HG03108 (cell line): ENCODE measurements around the gene CD58.
A peak's percentile ranks its signal among the peaks of the same experiment; 100 is the strongest.
"Not testable (repeated sequence)": the region's sequence is repeated elsewhere in the genome, so short reads cannot be mapped to it uniquely, and the experiment has no call there.

ENCODE experiments used
- ATAC-seq: cut with Tn5 transposase; IDR thresholded peaks from one replicate; pipeline ENCODE4 v1.9.1; 2021; ENCODE audit warnings: moderate library complexity; ENCODE audit not compliant: unreplicated experiment

CD58 gene, protein sequence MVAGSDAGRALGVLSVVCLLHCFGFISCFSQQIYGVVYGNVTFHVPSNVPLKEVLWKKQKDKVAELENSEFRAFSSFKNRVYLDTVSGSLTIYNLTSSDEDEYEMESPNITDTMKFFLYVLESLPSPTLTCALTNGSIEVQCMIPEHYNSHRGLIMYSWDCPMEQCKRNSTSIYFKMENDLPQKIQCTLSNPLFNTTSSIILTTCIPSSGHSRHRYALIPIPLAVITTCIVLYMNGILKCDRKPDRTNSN

DNA sequence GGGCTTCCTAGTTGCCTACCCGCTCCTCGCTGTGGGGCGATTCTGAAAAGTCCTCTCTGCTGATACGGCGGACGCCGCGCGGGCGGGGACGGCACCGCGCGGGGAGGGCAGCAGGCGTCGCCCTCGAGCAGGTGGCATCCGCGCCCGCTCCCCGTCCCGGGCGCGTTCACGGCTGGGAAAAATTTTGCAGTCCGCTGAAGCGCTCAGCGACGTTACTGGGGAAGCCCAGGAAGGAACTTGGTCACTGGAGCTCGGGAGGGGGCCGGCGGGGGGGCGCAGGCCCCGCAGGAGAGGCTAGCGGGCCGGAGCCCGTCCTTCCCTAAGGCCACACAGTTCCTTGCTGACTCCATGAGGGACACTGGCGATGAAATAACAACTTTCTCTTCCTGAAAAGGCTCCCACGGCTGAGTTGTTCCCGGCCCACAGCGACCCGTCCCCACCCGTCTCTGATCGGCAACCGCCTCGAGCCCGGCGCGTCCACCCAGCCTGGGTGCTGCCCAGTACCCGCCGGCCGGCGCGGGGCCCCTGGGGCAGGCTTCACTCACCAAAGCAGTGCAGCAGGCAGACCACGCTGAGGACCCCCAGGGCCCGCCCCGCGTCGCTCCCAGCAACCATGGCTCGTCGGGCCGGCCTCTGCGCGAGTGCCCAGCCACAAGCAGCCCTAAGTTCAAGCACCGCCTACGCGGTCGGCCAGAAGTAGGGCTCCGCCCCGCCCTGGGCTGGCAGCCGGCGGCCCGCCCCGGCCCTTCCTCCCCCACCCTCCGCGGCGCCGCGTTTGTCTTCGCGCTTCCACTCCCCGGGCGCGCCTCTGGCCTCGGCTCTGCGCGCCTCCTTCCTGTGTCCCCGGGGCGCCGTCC, at the start of gene CD58:
Gene CD58, minus strand, starts transcription at position 669 of the 857 bp plus-strand sequence. Its CDS starts 54 bp downstream, at position 615.
- peak; percentile 50 for ATAC-seq

DNA sequence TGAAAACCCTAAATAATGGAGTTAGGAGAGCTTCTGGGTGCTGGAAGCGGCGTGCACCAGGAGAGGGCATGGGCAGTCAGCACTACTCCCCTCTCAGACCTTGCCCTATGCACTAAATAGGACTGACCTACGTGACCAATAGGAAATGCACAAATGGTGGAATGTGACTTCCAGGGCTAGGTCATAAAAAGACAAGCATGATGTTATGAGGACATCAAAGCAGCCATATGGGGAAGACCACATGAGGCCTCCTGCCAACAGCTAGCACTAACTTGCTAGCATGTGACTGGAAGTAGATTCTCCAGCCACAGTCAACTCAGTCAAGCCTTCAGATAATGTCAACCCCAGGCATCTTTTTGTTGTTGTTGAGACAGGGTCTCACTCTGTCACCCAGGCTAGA, 49.6 kb upstream of the CD58 start:
- not testable (repeated sequence) for ATAC-seq

DNA sequence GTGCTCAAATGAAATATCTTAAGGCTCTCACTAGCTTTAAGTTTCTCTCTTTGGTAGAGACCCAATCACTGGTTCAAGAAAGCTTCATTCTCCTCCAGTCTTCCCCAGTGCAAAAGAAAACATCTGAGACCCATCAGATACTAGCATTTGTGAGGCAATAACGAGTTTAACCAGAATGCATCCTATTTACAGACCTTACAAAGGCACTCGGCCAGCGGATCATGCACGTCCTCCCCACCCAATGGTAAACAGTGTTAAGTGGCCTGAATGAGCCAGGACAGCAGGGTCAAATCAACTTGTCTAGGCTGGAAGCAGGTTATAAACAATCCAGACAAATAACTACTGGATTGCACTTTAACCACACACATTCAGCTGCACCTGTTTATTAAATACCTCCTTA, 48.3 kb upstream of the CD58 start:
- ATAC-seq = not testable (repeated sequence)

- ATAC-seq = not testable (repeated sequence)
These were observed 47.0 kb upstream of the CD58 start for GRCh38 chr1:116617808-116618207.

- not testable (repeated sequence) for ATAC-seq
These were observed 43.0 kb upstream of the CD58 start for GRCh38 chr1:116613825-116614224.

- not testable (repeated sequence) for ATAC-seq
These were observed 39.1 kb upstream of the CD58 start for GRCh38 chr1:116609801-116610371.

DNA sequence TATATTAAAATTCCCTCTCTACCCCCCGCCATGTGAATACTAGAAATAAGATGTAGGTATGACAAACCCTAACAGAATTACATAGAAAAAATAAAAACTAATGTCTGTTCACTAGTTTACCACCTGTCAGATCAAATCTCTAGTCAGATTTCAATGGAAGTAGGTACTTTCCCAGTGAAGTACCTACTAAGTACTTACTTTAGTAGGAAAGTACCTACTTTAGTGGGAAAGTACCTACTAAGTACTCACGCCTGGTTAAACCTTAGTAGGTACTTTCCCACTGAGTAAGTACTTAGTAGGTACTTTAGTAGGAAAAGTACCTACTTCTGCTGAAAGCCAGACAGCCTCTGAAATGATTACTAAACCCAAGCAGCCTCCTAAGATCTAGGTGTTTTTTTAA, 38.0 kb upstream of the CD58 start:
- ATAC-seq = not testable (repeated sequence)

- ATAC-seq = not testable (repeated sequence)
These were observed 37.3 kb upstream of the CD58 start for GRCh38 chr1:116608151-116608550.

GRCh38 chr1:116607463-116607862, 36.6 kb upstream of the CD58 start:
- ATAC-seq = not testable (repeated sequence)

DNA sequence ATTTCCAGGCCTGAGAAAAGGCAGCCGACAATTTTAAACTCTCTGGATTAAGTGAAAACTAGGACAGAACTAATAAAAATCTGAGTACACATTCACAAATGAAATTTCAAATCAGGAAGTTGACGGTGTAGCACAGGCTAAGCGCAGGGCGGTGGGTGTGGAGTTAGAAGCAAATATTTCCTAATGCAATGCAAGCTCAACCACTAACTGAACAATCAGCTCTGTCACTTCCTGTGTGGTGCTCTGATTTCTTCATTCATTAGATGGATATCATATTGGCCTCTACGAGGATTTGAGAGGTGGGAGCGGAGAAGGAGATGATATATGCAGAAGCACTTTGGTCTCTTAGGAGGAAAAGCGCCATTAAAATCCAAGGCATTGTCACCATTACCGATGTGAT, 35.2 kb upstream of the CD58 start:
- not testable (repeated sequence) for ATAC-seq

DNA sequence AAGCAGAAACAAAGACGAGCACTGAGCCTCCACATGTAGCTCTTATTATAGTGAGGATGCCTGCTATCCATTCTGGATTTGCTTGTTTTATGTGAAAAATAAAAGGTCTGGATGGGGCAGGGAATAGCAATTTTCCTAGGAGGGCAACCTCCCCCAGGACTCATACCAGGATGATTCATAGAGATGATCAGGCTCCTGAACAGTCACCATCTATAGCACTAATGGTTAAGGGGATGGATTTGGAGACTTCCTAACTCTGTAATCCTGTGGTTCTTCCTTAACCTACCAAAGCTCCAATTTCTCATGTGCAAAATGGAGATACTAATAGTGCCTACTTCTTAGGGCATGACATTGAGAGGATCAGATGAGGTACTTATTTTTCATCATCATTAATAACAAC, 34.5 kb upstream of the CD58 start:
- no peak for ATAC-seq

DNA sequence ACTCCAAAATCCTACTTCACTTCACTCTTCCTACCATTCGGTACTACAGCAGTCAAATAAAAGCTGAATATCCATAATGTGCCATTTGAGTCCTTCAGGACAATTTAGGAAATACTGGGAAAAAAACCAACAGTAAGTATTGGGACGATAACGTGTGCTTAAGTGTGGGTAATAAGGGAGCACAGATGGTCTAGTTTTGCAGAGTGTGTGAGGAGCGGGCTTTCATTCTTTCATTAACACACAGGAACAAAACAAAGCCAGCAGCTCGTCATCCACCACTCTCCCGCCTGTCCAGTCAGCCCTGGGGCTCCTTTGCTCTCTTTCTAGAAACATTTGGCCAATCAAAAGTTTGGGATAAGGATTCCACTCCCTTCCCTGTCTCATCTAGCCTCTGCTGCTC, 33.6 kb upstream of the CD58 start:
- not testable (repeated sequence) for ATAC-seq

DNA sequence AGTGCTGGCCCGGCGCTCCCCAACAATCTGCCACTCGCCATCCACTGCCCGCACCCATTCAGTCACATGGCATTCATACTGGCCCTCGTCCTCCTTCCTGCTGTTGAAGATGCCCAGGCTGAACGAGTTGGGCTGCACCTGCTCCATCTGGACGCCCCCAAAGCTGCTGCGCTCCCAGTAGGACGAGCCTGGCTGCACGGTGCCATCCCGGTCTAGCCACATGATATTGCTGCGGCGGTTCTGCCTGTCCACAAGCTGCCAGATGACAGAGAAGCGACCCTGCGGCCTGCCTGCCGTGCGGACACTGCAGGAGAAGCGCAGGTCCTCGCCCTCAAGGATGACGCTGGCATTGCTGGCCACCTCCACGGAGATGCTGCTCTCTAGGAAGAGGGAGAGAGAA, 32.8 kb upstream of the CD58 start:
- ATAC-seq = not testable (repeated sequence)

- not testable (repeated sequence) for ATAC-seq
These were observed 28.5 kb upstream of the CD58 start for GRCh38 chr1:116599369-116599768.

GRCh38 chr1:116598420-116599036, 27.7 kb upstream of the CD58 start:
- not testable (repeated sequence) for ATAC-seq

DNA sequence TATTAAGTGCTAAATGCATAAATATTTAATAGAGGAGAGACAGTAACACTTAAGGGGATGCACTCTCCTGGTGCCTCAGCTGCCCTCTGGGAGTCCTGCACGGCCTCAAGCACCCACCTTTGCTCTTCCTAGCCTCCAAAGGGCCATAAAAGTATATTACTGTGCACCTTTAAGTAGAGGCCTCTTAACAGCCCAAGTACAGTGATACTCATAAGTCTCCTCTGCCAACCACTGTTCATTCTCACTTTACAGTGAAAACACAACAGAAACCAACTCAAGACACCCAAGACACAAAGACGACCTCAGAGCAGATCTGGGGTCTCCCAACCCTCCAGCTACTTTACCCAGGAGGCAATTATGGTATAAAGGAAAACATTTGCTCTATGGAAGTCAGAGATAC, 26.6 kb upstream of the CD58 start:
- peak; percentile 68 for ATAC-seq

DNA sequence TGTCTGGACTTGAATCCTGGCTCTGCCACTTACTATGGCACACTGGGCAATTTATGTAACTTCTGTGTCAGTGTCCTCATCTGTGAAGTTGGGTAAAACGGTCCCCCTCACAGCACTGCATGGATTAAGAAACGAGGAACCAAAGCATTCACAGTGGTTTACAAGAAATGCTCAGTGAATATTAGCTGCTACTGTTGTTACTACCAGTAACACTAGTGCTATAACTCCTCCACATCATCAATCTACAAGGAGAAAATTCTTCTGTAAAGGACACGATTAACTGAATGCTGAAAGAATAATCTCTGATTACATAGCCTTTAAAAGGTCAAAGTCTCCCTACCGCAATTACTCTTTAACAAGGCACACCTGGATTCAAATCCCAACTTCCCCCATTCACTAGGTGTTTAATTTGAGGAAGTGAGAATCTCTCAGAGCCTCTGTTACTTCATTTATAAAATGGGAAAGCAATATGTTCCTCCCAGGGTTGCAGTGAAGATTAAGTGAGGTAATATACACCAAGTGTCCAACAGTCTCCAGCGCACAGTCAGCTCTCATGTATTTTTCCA, 26.0 kb upstream of the CD58 start:
- not testable (repeated sequence) for ATAC-seq

DNA sequence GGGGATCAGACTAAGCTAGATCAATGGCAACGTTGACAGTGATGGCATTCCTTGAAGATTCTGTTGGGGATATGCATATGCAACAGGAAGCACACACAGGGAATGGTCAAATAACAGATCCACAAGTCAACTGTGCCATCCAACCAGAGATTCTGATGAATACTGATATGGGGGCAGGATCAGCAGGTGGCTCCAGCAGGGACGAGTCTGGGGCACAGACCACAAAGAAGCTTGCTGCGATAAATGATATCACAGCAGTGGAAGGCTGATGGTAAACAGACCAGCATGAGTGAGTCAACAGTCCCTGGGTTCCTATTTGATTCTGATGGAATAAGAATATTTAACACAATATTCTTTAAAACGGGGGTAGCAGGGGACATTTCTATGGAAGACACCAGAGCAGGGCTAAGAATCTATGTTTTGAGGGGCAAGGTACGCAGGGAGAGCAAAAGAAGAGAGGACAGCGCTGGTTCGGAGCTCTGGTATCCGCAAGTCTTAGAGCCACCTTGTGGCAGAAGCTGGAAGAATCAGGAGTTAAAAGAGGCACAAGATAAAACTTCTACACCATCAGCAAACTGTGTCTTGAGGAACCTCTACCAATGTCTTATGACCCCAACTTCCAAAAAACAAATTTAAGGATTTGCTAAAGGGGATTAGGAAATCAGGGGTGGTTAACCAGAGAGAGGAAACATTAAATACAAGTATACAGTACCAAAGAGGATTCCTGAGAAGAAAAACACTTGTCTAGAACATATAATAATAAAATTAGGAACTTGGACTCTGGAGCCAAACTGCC, 25.3 kb upstream of the CD58 start:
- ATAC-seq = peak; percentile 56

DNA sequence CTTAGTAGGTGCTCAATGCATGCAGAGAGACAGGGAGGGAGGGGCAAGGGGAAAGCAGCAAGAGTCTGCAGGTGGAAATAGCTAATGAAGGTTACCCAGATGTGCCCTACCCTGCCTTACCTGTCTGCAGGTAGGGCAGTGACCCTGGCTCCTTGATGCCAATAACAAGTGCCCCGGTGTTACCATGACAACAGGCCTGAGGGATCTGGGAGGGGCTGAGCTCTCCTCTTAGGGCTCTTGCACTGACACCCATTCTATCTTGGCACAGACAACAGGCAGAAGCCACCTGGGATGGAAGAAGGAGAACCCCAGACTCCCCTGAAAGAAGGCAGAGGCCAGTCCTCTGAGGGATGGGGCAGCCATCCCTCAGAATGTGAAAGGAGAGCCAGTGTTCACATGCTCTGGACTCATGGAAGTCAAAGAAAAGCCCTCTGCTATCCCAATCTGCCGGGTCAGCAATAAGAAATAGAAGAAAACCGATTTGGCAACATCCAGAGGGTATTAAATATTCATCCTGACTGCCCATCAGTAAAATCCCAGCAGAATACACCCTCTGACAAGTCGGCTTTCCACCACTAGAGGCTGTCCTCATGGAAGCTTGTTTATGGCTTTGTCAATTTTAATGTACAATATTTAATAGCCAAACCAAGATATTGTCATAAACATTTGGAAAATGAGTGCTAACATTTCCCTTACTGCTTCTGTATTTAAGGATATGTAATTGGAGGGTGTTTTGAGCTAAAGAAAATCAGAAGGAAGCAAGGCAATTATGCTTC, 24.4 kb upstream of the CD58 start:
- ATAC-seq = not testable (repeated sequence)
